HG03558 (cell line): ENCODE results near the gene GPATCH3.
"Not testable (repeated sequence)": the region's sequence is repeated elsewhere in the genome, so short reads cannot be mapped to it uniquely, and the experiment has no call there.

Experiments
- ATAC-seq: cut with Tn5 transposase; IDR thresholded peaks from one replicate; pipeline ENCODE4 v1.9.1; 2021; ENCODE audit warnings: moderate number of reproducible peaks; ENCODE audit not compliant: unreplicated experiment; ENCODE audit errors: extremely low read depth

The GPATCH3 gene

DNA sequence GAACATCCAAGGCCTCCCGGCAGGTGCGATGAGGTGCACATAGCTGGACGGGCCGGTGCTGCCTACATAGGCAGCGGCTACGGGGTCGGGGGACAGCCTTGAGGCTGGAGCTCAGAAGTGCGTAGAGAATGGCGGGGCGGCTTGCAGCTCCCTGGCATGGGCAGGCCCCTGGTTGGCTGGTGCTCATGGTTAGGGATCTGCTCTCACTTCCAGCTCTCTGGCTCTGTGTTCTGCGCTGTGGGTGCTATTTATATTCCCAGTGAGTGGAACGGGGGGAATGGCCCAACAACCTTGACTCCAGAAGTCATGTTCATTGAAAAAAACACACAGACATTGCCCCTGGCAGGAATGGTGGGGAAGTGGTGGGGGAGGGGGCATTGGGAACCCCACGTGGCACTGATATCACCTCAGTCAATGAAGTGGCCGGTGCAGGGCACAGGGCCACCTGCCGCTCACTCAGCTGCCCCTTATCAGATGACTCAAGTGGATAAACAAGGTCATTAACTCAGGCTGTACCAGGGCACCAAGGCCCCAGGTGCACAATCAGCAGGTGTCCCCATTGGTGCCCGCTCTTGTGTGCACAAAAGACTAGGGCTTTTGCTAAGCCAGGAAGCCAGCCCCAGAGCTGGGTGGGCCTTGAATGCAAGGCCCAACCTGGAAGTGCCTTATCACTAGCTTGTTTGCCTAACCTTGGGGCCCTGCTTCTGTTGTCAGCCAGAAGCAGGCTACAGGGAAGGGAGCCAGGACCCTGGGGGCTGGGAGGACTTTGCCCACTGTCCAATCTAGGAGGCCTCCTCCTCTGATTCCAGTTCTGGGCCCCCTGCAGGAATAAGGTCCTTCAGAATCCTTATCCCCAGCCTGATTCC, 13.7 kb upstream of the GPATCH3 start, which contains the start of gene NR0B2:
Gene NR0B2 (minus strand): TSS at position 222 of the 866 bp plus-strand sequence. CDS start 35 bp downstream, at position 187.
- no peak for ATAC-seq

DNA sequence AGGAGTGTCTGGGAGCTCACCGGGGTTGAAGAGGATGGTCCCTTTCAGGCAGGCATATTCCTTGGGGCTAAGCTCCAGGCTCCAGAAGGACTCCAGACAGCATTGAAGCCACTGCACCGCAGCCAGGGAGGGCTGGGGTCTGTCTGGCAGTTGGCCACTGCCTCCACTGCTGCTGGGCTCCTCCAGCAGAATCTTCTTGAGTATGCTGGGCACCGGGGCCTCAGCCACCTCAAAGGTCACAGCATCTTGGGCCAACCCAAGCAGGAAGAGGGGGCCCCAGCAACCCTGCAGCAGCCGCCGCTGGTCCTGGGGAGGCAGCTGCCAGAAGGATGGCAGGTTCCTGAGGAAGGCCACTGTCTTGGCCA, 13.1 kb upstream of the GPATCH3 start:
- ATAC-seq: no peak

DNA sequence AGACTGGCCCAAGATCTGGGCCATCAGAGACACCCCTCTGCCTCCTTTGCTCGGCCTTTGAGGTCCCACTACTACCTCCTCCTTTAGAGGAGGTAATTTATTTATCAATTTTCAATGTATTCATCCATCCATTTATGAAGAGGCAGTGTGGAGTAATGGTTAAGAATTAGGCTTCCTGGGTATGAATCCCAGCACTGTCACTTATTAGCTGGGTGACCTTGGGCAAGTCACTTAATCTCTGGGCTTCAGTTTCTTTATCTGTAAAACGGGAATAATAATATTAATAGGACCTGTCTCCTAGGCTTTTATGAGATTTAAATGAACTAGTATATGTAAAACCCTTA, 11.9 kb upstream of the GPATCH3 start:
- no peak for ATAC-seq

DNA sequence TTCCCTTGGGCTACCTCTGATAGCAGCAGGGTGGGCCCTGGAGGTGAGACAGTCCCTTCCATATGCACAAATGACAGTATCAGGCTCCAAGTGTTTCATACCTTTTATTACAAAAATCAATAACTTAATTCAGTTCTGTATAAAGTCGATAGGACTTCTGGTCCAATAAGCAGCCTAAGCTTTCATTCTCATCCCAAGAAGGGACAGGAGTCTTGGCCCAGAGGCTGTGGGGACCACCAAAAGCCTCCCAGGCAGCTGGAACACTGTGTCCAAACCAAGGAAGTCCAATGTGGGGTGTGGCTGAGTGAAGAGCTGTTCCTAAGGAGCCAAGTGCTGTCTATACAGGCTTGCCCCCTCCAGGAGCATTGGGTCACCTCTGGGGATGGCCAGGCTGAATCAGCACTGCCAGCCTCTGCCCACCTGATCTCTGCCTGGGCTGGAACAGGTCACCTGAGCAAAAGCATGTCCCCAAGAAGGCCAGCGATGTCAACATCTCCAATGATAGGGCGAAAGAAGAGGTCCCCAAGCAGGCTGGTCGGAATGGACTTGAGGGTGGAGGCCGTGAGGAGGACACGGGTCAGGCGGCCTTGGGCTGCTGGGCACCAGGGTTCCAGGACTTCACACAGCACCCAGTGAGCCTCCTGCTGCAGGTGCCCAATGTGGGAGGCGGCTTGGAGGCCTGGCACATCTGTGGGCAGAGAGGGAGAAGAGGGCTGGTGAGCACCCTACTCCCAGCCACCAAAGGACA, 11.3 kb upstream of the GPATCH3 start:
- no peak for ATAC-seq

DNA sequence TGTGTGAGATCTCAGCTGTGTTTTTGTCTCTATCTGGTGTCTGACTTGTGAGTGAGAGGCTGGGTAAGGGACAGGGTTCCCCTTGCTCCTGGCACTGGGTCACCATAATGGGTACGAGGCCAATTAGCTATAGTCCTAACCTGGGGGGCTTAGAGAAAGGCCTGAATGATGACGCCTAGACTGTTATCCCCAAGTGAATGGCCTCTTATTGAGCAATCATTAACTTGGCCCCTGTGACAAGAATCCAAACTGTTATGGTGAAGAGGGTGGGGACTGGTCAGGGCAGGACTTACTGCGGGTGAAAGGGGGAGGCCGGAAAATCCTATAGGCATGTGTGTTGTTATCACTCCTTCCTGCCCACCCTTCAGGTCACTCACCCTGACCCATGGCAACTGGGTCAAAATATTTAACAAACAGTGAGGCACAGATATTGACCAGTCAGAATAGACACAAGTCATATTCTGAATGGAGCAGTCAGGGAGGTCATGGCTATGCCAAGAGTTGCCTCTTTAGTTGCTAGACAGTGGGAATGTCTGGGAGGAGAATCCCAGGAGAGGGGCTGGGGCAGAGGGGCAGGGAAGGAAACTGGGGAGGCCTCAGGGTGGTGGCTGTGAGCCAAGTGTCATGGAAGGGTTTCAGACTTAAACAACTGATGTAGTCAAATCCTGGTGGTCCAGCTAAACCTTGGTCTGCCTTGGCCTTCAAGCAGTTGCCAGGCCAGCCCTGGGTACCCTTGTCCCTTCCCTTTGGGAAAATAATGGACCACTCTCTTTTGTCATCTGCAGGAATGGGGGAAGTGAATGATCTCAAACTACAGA, 10.3 kb upstream of the GPATCH3 start:
- ATAC-seq: no peak

DNA sequence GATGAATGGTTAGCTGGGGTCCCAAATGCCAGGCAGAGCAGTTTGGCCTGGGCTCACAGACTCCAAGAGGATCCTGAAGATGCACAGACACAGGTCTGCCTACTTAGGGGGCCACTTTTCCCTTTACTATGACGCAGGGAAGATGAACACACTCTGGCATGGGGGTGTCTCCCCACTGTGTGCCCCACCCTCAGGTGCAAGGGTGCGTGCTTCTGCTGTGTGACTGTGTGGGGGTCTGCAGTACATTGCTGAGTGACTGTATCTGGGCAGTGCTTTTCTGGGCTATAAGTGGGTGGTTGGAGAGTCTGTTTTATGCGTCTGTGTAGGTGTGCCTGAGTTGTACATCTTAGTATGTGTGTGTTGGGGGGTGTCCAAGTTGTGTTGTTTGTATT, 9.7 kb upstream of the GPATCH3 start:
- no peak for ATAC-seq

DNA sequence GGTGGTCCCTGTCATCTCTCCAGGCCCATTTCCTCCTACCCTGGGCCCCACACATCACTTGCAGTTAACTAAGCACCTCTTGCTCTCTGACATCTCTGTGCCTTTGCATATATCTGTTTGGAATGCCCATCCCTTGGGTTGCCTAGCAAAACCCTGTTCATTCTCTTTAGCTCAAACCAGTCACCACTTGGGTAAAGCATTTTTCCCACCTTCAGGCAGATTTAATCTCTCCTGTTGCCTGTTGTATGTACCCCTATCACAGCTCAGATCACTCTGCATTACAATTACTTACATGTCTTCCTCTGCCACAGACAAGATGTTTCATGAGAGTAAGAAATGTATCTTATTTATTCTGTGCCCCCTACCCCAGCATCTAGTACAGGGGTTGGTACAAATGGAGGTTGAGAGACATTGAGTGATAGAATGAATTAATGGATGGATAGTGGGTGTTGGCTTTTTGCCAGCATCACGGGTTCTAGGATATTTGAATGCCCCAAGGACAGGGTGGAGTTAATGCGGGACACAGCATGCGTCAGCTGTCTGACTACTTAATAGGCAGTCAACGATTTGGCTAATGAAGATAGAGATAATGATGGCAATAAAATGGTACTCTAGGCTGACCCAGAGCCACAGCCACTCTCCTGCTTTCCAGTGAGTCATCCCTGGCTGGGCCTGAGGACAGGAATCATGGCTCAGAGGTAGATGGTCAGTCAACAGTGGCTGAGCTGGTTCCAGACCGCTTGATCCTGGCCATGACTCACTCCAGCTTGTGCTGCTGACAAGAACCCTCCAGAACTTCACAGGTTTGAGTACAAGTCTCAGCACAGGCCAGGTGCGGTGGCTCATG, 7.0 kb upstream of the GPATCH3 start:
- ATAC-seq: no peak

DNA sequence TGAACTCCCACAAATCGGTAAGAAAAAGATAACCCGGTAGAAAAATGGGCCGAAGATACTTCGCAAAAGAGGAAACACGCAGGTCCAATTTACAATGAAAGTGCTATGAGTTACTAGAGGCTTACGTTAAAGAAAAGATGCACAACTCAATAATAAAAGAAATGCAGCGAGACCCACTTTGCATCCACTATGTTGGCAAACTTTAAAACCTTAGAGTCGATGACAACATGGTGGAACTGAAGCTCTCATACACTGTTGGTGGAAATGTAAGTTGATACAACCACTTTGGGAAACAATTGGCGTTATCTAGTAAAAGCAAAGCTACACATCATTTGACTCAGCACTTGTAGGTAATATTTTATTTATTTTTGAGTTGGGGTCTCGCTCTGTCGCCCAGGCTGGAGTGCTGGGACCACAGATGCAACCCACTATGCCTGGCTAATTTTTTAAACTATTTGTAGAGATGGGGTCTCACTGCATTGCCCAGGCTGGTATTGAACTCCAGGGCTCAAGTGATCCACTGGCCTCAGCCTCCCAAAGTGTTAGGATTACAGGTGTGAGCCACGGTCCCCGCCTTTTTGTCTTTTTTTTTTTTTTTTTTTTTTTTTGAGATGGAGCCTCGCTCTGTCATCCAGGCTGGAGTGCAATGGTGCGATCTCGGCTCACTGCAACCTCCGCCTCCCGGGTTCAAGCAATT, 696 bp upstream of the GPATCH3 start:
- no peak for ATAC-seq

DNA sequence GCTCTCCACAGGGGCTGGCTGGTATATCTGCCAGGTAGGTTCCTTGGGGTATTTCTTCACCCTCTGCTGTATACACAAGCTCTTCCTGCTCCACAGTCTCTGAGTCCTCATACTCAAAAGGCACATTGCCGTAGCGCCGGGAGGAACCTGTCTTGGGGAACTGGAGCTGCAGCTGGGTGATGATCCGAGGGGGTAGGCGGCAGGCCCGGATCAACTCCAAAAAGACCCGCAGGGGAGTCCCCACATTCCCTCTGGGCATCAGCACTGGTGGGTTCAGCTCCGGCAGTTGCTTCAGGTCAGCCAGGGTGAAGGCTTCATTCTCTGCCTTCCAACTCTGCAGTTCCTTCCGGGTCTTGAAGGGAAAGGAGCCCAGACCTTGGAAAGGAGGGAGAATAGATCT, 2.9 kb downstream of the GPATCH3 start:
- ATAC-seq: no peak

DNA sequence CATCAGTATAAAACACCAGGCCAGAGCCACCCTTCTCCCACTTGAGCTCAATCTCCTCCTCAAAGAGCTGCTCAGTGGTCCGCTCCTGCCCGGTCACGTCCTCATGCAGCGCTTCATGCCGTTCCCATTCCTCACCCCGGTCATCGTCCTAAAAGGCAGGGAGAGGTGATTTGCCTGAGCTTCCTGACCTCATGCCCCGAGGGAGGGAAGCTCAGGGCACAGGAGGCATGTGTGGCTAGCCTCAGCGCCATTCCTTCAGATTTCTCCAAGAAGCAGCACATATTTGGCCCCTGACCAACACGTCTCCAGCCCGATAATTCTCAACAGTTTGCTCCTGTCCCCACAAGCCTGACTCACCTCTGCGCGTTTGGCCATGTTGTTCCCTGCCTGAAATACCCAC, 6.0 kb downstream of the GPATCH3 start:
- ATAC-seq: no peak

DNA sequence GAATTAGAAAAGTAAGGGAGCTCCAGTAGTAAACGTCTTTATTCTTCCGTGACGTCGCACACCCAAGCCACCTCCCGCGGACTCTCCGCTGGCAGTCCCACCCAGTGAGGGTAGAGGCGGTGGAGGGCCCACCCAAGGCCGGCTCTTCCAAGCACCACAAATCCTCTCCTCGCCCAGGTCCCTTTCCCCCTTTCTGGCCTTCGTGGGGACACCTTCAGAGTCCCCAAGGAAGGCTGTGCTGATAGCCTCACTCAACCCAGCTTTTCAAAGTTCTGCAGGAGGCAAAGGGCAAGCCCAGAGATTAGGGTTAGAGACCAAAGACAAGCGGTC, 9.8 kb downstream of the GPATCH3 start:
- no peak for ATAC-seq

DNA sequence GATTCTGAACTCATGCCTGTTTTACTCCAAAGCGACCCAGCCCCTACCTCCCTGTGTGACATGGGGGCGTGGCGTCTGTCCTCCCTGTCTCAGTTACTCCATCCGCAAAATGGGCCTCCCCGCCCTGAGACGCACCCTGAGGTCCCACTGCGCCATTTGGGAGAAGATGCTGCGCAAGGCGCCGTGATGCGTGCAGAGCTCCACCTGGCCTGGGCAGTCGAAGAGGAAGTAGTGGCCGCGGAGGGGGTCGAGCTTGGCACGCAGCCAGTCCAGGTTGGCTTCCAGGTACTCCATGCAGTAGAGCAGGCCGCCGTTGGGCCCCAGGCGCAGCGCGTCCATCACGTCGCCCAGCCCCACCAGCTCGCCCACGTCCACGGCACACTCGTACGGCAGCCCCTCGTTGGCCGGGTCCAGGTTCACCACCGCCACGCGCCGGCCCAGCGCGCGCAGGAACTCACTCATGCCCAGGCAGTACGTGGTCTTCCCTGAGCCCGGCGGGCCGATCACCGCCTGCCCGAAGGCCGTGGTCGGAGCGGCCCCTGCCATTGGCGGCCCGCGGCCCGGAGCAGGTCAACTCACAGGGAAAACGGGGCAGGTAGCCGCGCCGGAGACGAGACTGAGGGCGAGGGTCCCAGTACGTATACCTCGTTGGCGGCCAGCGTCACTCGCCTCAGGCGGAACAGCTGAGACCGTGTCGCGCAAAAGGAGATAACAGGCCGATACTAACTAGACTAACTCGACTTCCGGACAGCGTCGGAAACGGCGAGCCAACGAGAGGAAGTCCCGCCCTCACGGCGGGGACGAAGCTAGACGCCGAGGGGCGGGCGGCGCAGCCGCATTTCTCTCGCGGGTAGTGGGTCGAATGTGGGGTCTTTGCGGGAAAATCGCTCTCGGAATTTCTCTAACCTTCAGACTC, 10.5 kb downstream of the GPATCH3 start, which contains the start of gene GPN2:
Gene GPN2 (minus strand): TSS at position 733 of the 916 bp plus-strand sequence. CDS start 187 bp downstream, at position 546.
- ATAC-seq: peak; percentile 54

DNA sequence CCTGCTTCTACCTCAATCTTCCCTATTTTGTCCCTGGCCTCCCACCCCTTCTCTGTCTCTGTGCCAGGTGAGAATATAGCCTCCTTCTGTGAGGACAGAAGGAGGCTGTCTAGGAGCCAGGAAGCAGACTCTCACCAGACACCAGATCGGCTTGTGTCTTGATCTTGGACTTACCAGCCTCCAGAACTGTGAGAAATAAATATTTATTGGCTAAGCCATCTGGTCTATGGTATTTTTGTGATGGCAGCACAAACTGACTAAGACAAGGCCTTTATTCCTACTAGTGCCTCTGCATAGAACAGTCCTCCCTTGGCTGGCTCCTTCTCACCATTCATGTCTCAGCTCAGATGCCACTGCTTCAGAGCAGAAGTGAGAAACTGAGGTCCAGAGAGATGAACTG, 12.0 kb downstream of the GPATCH3 start:
- no peak for ATAC-seq

DNA sequence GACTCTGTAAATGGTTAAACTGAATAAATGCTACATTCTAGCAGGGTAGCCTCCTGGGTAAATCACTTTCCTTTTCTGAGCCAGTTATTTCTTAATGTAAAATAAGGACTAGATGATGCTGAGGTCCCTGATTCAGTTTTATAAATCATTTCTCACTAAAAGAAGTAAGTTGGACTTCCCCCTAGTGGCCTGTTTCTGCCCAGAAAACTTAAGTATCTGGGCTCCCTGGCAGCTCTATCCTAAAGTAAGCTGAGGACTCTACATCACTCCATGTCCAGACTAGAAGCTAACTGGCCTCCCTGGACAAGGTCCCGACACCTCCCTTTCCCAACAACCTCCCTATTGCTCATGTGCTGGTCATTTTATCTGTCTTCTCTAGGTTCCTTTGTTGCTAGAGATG, 13.1 kb downstream of the GPATCH3 start:
- no peak for ATAC-seq

DNA sequence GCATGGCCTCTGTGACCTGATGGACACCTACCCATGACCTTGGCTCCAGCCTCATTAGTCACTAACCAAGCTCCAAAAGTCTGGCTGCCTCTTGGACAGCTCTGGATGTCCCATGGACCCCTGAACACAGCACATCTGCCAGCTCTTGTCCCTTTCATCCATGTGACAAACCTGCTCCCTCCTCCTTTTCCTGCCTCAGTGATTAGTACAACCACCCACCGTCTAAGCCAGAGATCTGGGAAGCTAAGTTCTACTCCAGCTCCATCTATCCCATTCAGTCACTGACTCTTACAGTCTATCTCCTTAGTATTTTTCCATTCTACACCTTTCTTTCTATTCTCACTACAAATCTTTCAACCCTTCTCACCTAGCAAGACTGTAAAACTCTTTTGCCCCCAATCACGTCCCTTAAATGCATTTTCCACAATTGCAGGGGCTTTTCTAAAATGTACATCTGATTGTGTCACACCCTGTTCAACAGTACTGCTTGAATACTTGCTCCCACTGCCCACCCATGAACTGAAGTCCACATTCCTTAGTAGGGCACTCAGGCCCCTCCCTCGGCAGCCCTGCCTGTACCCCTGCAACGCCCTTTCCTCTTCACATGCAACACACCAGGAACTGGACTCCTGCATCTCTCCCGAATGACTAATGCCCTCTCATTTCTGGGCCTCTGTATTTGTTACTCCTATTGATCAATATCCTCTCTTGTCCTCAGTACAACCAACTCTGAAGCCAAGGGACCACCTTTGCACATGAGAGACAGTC, 17.4 kb downstream of the GPATCH3 start:
- no peak for ATAC-seq

DNA sequence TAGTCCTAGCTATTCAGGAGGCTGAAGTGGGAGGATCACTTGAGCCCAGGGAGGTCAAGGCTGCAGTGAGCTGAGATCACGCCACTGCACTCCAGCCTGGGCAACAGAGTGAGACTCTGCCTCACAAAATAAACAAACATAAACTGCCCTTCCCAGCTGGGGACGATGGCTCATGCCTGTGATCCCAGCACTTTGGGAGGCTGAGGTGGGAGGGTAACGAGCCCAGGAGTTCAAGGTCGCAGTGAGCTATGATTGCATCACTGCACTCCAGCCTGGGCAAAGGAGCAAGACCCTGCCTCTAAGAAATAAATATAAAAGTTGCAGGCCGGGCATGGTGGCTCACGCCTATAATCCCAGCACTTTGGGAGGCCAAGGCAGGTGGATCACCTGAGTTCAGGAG, 18.7 kb downstream of the GPATCH3 start:
- not testable (repeated sequence) for ATAC-seq

DNA sequence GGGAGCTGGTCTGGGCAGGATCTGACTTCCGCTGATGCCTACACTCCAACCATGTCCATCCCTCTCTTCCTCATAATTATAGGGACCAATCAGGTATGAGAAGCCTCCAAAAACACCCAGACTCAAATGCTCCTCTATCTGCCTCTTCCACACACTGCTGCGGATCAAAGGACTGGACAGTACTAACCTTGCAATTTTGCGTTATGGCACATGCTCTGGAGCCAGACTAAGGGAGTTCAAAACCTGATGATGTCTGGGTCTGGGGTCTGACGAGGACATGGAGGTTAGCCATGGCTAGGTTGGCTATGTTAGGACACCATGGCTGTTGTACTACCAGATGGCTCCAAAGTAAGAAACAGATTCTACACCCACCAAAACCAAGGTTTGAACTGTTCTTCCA, 20.5 kb downstream of the GPATCH3 start:
- no peak for ATAC-seq

DNA sequence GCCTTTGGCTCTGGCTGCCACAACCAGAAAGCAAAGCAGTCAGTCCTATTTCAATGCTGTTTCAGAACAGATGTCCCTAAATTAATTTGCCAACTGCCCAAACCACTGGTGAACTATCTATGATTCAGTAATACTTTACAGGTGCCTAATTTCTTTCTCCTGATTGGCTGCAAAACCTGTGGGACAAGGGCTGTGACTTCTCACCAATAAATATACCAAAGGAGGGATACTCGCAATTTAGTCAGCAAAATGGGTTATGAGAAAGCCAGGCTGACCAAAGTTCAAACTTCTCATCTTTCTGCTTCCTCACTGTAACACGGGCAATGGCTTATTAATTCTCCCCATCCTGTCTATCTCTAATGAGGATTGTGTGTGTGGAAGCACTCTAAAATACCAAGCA, 22.9 kb downstream of the GPATCH3 start:
- no peak for ATAC-seq
